Loucy (cell line): ENCODE results near the gene IGF2BP2.

Source experiments
- H2AFZ ChIP-seq: fragments of 200-600 bp; sonication (generic); 2 replicates; pipeline ENCODE4 v1.6.0; 2016; ENCODE audit warnings: antibody characterized with exemption, mild to moderate bottlenecking, low read length, moderate library complexity
- H3F3A ChIP-seq: fragments of 200-600 bp; 2 replicates; pipeline ENCODE4 v1.6.0; 2016; ENCODE audit warnings: antibody characterized with exemption, low read depth, mild to moderate bottlenecking
- H3K27me3 ChIP-seq: fragments of 200-600 bp; sonication (generic); 2 replicates; pipeline ENCODE4 v1.6.1; 2014; ENCODE audit warnings: low read length, mild to moderate bottlenecking; ENCODE audit not compliant: insufficient read depth, poor library complexity, severe bottlenecking
- H3K36me3 ChIP-seq: fragments of 200-600 bp; sonication (generic); 2 replicates; pipeline ENCODE4 v1.6.1; 2016; ENCODE audit warnings: low read length; ENCODE audit not compliant: insufficient read depth
- H3K4me1 ChIP-seq: fragments of 200-600 bp; sonication (generic); 2 replicates; pipeline ENCODE4 v1.5.1; 2014; ENCODE audit warnings: low read length, mild to moderate bottlenecking; ENCODE audit not compliant: insufficient read depth, poor library complexity, severe bottlenecking
- H3K4me2 ChIP-seq: fragments of 200-600 bp; sonication (generic); 2 replicates; pipeline ENCODE4 v1.6.0; 2014; ENCODE audit warnings: antibody characterized with exemption, low read length, low read depth, mild to moderate bottlenecking; ENCODE audit not compliant: poor library complexity, severe bottlenecking
- H3K4me3 ChIP-seq: fragments of 200-600 bp; sonication (generic); 2 replicates; pipeline ENCODE4 v1.5.1; 2014; ENCODE audit warnings: low read length, mild to moderate bottlenecking, mixed read lengths; ENCODE audit not compliant: poor library complexity, severe bottlenecking
- H3K79me2 ChIP-seq: fragments of 200-600 bp; sonication (generic); 2 replicates; pipeline ENCODE4 v1.6.1; 2014; ENCODE audit warnings: low read length; ENCODE audit not compliant: insufficient read depth
- H3K9ac ChIP-seq: fragments of 200-600 bp; sonication (generic); 2 replicates; pipeline ENCODE4 v1.6.0; 2014; ENCODE audit warnings: mild to moderate bottlenecking, low read depth, low read length, moderate library complexity; ENCODE audit not compliant: poor library complexity, severe bottlenecking
- H3K9me2 ChIP-seq: fragments of 200-600 bp; sonication (generic); replicated peaks from 2 replicates; pipeline ENCODE4 v1.6.1; 2016; ENCODE audit warnings: low read depth, low read length, mixed read lengths
- H3K9me3 ChIP-seq: fragments of 200-600 bp; sonication (generic); 2 replicates; pipeline ENCODE4 v1.6.1; 2014; ENCODE audit warnings: mild to moderate bottlenecking, antibody characterized with exemption, low read length, low read depth; ENCODE audit not compliant: insufficient read depth
- H4K20me1 ChIP-seq: fragments of 200-600 bp; sonication (generic); 2 replicates; pipeline ENCODE4 v1.6.0; 2014; ENCODE audit warnings: antibody characterized with exemption, low read length, mild to moderate bottlenecking; ENCODE audit not compliant: insufficient read depth, poor library complexity, severe bottlenecking
- EZH2phosphoT487 ChIP-seq: fragments of 200-600 bp; IDR thresholded peaks from 2 replicates; pipeline ENCODE4 v1.6.1; 2018; ENCODE audit warnings: antibody characterized with exemption, mild to moderate bottlenecking, moderate library complexity, borderline replicate concordance
- TF ChIP-seq, protein P1 (sequence below): fragments of 200-600 bp; sonication (generic); conservative IDR thresholded peaks from 2 replicates; pipeline ENCODE4 v1.5.1; 2014; ENCODE audit warnings: mild to moderate bottlenecking, antibody characterized with exemption, low read length

IGF2BP2 gene

DNA sequence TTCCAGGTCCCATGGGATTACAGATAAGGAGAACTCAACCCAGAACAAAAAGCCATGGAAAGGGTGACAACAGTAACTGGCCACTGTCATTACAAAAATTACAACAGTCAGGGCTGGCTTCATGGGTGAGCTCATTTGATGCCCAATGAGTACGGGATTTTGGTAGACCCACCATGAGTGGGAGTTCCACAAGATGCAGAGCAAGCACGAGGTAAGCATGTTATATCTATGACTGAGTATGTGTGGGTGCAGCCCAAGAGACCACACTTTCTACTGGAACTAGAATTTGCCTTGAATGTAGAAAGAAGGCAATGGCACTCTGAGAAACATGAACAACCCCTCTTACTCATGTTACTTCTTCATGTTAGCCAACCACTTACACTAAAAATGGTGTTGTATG, 83.3 kb downstream of the IGF2BP2 start:
- Histone ChIP-seq H3K9ac (no peak overlapping the region), H3K79me2 (no peaks in the 10 kb centered on the region), H3K4me2 (no peak overlapping the region), H4K20me1 (no peaks in the 10 kb centered on the region), H3K36me3 (no peaks in the 10 kb centered on the region), H3F3A (no peaks in the 10 kb centered on the region), H3K27me3 (no peaks in the 10 kb centered on the region), H3K4me3 (no peak overlapping the region), H3K4me1 (peaks cover 21% of the 10 kb centered on the region), H3K9me2 (no peaks in the 10 kb centered on the region), H3K9me3 (no peaks in the 10 kb centered on the region), H2AFZ (no peak overlapping the region)
- TF ChIP-seq, protein P1, sequence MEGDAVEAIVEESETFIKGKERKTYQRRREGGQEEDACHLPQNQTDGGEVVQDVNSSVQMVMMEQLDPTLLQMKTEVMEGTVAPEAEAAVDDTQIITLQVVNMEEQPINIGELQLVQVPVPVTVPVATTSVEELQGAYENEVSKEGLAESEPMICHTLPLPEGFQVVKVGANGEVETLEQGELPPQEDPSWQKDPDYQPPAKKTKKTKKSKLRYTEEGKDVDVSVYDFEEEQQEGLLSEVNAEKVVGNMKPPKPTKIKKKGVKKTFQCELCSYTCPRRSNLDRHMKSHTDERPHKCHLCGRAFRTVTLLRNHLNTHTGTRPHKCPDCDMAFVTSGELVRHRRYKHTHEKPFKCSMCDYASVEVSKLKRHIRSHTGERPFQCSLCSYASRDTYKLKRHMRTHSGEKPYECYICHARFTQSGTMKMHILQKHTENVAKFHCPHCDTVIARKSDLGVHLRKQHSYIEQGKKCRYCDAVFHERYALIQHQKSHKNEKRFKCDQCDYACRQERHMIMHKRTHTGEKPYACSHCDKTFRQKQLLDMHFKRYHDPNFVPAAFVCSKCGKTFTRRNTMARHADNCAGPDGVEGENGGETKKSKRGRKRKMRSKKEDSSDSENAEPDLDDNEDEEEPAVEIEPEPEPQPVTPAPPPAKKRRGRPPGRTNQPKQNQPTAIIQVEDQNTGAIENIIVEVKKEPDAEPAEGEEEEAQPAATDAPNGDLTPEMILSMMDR = no peak
- no peak for TF ChIP-seq EZH2phosphoT487

DNA sequence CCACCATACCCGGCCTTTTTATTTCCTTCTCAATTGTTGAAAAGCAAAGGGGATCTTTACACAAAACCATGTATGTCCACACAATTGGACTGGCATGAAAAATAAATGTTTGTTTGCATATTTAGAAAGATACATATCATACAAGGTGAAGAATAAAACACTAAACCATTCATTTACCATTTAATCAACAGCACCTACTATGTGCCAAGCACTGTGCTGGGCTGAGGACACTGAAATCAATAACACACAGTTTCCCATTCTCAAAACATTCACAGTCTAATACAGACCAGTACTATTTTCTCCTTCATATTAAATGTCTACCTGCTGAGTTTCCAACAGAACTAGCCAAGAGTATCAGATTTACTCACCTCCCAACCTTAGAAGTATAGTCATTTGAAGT, 84.7 kb downstream of the IGF2BP2 start:
- H3K27me3 ChIP-seq = no peaks in the 10 kb centered on the region
- H3K4me2 ChIP-seq = no peak overlapping the region
- no peaks in the 10 kb centered on the region for H3F3A ChIP-seq
- H4K20me1 ChIP-seq = no peaks in the 10 kb centered on the region
- H2AFZ ChIP-seq = no peak overlapping the region
- no peaks in the 10 kb centered on the region for H3K9me3 ChIP-seq
- H3K4me3 ChIP-seq = no peak overlapping the region
- H3K9ac ChIP-seq = no peak overlapping the region
- H3K36me3 ChIP-seq = no peaks in the 10 kb centered on the region
- TF ChIP-seq, protein P1 = no peak
- TF ChIP-seq EZH2phosphoT487 = no peak
- no peaks in the 10 kb centered on the region for H3K79me2 ChIP-seq
- peaks cover 6% of the 10 kb centered on the region for H3K4me1 ChIP-seq
- no peaks in the 10 kb centered on the region for H3K9me2 ChIP-seq

DNA sequence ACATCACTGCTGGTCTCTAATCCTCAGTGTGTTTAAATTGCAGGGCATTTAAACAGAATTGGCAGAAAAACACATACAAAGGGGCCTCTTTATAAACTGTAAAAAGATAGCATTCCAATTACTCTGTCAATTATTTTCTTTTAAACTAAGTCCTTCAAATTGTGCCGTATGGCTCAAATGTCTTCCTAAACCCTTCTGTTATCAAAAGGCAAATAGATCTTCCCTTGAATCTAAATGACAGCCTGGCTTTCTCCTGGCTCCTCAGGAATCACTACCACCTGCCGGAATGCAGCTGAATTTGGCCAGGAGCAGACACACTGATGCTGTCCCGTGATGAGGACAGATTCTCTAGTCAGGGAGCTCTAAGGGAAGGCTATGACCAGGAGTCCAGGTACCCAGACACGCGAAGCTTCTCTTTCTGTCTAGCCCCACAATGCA, 85.6 kb downstream of the IGF2BP2 start:
- no peak overlapping the region for H3K4me2 ChIP-seq
- no peak overlapping the region for H3K9ac ChIP-seq
- H3K27me3 ChIP-seq = no peaks in the 10 kb centered on the region
- no peaks in the 10 kb centered on the region for H3K9me2 ChIP-seq
- H4K20me1 ChIP-seq = no peaks in the 10 kb centered on the region
- H3K9me3 ChIP-seq = no peaks in the 10 kb centered on the region
- no peaks in the 10 kb centered on the region for H3F3A ChIP-seq
- H3K4me1 ChIP-seq = no peaks in the 10 kb centered on the region
- no peaks in the 10 kb centered on the region for H3K79me2 ChIP-seq
- H2AFZ ChIP-seq = no peak overlapping the region
- H3K36me3 ChIP-seq = no peaks in the 10 kb centered on the region
- TF ChIP-seq, protein P1 = no peak
- TF ChIP-seq EZH2phosphoT487 = no peak
- no peak overlapping the region for H3K4me3 ChIP-seq
